MCF 10A (cell line): ENCODE data around the gene STAT5B. TPM values are rescaled to one million over a fixed set of nuclear protein-coding genes. Genes with fewer than 3 reads are reported as not detected.

Source experiments
- BruUV-seq: library from RNA; stranded (reverse); fragments of 400-500 nt; replicated peaks from 2 replicates; lab custom pipeline; 2021; lab: Mats Ljungman, UMichigan
- CTCF ChIA-PET: fragments of 300-600 bp; sonication (Branson Sonifier 250); formaldehyde crosslinking; extraction: SDS; loops from one replicate; lab custom pipeline; 2021; ENCODE audit warnings: antibody characterized with exemption, inconsistent platforms; lab: Yijun Ruan, JAX
- POLR2A ChIA-PET: fragments of 300-600, 350-650 bp; sonication (Branson Sonifier 250); formaldehyde crosslinking; extraction: SDS; loops from one replicate; lab custom pipeline; 2020; ENCODE audit warnings: antibody characterized with exemption, inconsistent platforms; lab: Yijun Ruan, JAX
- DNase-seq: peaks from one replicate; pipeline ENCODE4 v3.0.0-alpha.2; 2018; ENCODE audit not compliant: unreplicated experiment
- H3K27ac Mint-ChIP-seq: one replicate; pipeline ENCODE4 v1.8.0; 2022; ENCODE audit warnings: mild to moderate bottlenecking, low read depth, mixed read lengths; ENCODE audit not compliant: unreplicated experiment
- H3K27me3 Mint-ChIP-seq: one replicate; pipeline ENCODE4 v1.8.0; 2022; ENCODE audit warnings: mixed read lengths; ENCODE audit not compliant: insufficient read depth, unreplicated experiment
- H3K36me3 Mint-ChIP-seq: one replicate; pipeline ENCODE4 v1.8.0; 2022; ENCODE audit warnings: mild to moderate bottlenecking, moderate library complexity, mixed read lengths; ENCODE audit not compliant: insufficient read depth, unreplicated experiment
- H3K4me1 Mint-ChIP-seq: one replicate; pipeline ENCODE4 v1.8.0; 2022; ENCODE audit warnings: mixed read lengths; ENCODE audit not compliant: insufficient read depth, unreplicated experiment
- H3K4me3 Mint-ChIP-seq: one replicate; pipeline ENCODE4 v1.8.0; 2022; ENCODE audit warnings: mild to moderate bottlenecking, moderate library complexity, mixed read lengths; ENCODE audit not compliant: unreplicated experiment
- H3K9me3 Mint-ChIP-seq: one replicate; pipeline ENCODE4 v1.8.0; 2022; ENCODE audit warnings: mixed read lengths; ENCODE audit not compliant: unreplicated experiment
- intact Hi-C: fragments of 100-400 bp; cut with micrococcal nuclease; formaldehyde crosslinking; loops from 2 replicates; pipeline ENCODE4 v1.14.1; 2022
- total RNA-seq: library from RNA; stranded (reverse); gene quantifications from 2 replicates; pipeline ENCODE4 v1.2.3, GENCODE V29; 2022
- TF ChIP-seq, protein P1 (sequence below): fragments of 200-600 bp; IDR thresholded peaks from one replicate; pipeline ENCODE4 v1.8.0; 2022; ENCODE audit warnings: antibody characterized with exemption, mild to moderate bottlenecking; ENCODE audit not compliant: unreplicated experiment

STAT5B gene
- total RNA-seq, 1 experiment from 2014 or later = 29.8 TPM

DNA sequence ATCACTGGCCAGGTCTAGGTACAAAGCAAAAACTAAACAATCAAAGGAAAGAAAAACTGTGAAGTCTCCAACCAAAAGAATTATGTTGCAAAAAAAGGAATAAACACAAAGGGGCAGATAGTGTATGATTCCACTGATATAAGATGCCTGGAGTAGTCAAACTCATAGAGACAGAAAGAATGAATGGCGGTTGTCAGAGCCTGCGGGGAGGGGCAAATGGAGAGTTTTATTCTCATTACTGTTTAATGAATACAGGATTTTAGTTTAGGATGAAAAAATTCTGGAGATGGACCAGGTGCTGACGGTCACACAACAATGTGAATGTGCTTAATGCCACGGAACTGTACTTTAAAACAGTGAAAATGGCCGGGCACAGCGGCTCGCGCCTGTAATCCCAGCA lies 20.7 kb downstream of the STAT5B start:
- TF ChIP-seq, protein P1, sequence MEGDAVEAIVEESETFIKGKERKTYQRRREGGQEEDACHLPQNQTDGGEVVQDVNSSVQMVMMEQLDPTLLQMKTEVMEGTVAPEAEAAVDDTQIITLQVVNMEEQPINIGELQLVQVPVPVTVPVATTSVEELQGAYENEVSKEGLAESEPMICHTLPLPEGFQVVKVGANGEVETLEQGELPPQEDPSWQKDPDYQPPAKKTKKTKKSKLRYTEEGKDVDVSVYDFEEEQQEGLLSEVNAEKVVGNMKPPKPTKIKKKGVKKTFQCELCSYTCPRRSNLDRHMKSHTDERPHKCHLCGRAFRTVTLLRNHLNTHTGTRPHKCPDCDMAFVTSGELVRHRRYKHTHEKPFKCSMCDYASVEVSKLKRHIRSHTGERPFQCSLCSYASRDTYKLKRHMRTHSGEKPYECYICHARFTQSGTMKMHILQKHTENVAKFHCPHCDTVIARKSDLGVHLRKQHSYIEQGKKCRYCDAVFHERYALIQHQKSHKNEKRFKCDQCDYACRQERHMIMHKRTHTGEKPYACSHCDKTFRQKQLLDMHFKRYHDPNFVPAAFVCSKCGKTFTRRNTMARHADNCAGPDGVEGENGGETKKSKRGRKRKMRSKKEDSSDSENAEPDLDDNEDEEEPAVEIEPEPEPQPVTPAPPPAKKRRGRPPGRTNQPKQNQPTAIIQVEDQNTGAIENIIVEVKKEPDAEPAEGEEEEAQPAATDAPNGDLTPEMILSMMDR = no peak
- Mint-ChIP-seq H3K9me3 (peaks cover 7% of the 10 kb centered on the region), H3K27me3 (no peaks in the 10 kb centered on the region), H3K27ac (no peak overlapping the region), H3K4me3 (no peak overlapping the region), H3K36me3 (no peaks in the 10 kb centered on the region), H3K4me1 (peaks cover 26% of the 10 kb centered on the region)
- ChIA-PET CTCF (interaction anchor here (0.6 kb wide), 1 partner anchor 22 kb away, joined by 3 read pairs; no protein-coding TSS in a partner anchor), POLR2A (interaction anchor here (0.8 to 2.1 kb wide), 3 partner anchors 11 to 288 kb away, joined by 3 to 11 read pairs (median 3); no protein-coding TSS in a partner anchor)
- BruUV-seq = no TSS peak
- no peak for DNase-seq
- intact Hi-C loops = no loop called here

- no TSS peak for BruUV-seq
- CTCF ChIA-PET = interaction anchor here (0.7 kb wide), 1 partner anchor 31 kb away, joined by 3 read pairs; no protein-coding TSS in a partner anchor
- POLR2A ChIA-PET = interaction anchor here (1.1 kb wide), 1 partner anchor 13 kb away, joined by 6 read pairs; no protein-coding TSS in a partner anchor
- H3K27me3 Mint-ChIP-seq = no peaks in the 10 kb centered on the region
- DNase-seq = peak; percentile 41
- H3K4me3 Mint-ChIP-seq = no peak overlapping the region
- peaks cover 26% of the 10 kb centered on the region for H3K4me1 Mint-ChIP-seq
- peaks cover 7% of the 10 kb centered on the region for H3K9me3 Mint-ChIP-seq
- intact Hi-C loops = no loop called here
- no peak overlapping the region for H3K27ac Mint-ChIP-seq
- H3K36me3 Mint-ChIP-seq = no peaks in the 10 kb centered on the region
- TF ChIP-seq, protein P1 = no peak
Measured at GRCh38 chr17:42253578-42253977, 22.6 kb downstream of the STAT5B start.

GRCh38 chr17:42252597-42253550 lies 23.3 kb downstream of the STAT5B start:
- Mint-ChIP-seq H3K9me3 (peaks cover 7% of the 10 kb centered on the region), H3K27ac (peak overlapping the region; percentile 20), H3K4me3 (no peak overlapping the region), H3K4me1 (peaks cover 26% of the 10 kb centered on the region), H3K27me3 (no peaks in the 10 kb centered on the region), H3K36me3 (no peaks in the 10 kb centered on the region)
- intact Hi-C loops = no loop called here
- DNase-seq = peak; percentile 56
- ChIA-PET POLR2A (interaction anchor here (1.0 to 1.1 kb wide), 2 partner anchors 14 to 335 kb away, joined by 3 to 6 read pairs; no protein-coding TSS in a partner anchor), CTCF (no interaction called here)
- BruUV-seq = no TSS peak
- TF ChIP-seq, protein P1 = no peak

DNA sequence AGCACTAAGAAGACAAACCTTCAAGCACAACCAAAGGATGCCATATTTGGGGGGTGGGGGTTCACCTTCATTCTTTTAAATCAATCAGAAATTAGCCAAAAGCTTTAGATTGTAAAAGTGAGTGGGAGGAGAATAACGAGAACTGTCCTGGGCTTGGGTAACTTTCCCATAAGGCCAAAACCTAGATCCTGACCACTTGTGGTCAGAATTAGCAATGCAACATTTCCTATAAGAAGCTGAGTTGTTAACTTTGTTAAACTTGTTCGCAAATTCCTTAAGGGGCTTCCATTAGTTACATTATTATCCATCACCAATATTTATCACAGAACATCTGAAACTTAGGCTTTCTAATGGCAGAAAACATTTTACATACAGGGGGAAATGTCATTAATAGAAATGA lies 25.1 kb downstream of the STAT5B start:
- Mint-ChIP-seq H3K36me3 (no peaks in the 10 kb centered on the region), H3K4me3 (no peak overlapping the region), H3K27me3 (no peaks in the 10 kb centered on the region), H3K4me1 (peaks cover 26% of the 10 kb centered on the region), H3K9me3 (peaks cover 7% of the 10 kb centered on the region), H3K27ac (no peak overlapping the region)
- TF ChIP-seq, protein P1 = peak; percentile 14
- DNase-seq = peak; percentile 54
- intact Hi-C loops = no loop called here
- CTCF ChIA-PET = interaction anchor here (0.5 to 0.7 kb wide), 2 partner anchors 21 to 32 kb away, joined by 3 read pairs; no protein-coding TSS in a partner anchor
- no TSS peak for BruUV-seq
- POLR2A ChIA-PET = interaction anchor here (0.5 to 1.7 kb wide), 3 partner anchors 24 to 322 kb away, joined by 3 to 4 read pairs (median 3); no protein-coding TSS in a partner anchor
